HepG2 (cell line): ENCODE results near the gene CD19. TPM values are rescaled to one million over a fixed set of nuclear protein-coding genes. Genes with fewer than 3 reads are reported as not detected.

Experiments
- CENPX ChIP-seq: sonication (generic); formaldehyde crosslinking; IDR thresholded peaks from 2 replicates; pipeline ENCODE4 v1.9.0; 2021; ENCODE audit warnings: mild to moderate bottlenecking, missing genetic modification reagents, moderate library complexity
- JDP2 ChIP-seq: sonication (generic); formaldehyde crosslinking; IDR thresholded peaks from 2 replicates; pipeline ENCODE4 v1.8.1; 2022; ENCODE audit warnings: missing genetic modification reagents, borderline replicate concordance
- KAT8 ChIP-seq: IDR thresholded peaks from 2 replicates; pipeline ENCODE4 v1.6.1; 2016; ENCODE audit warnings: missing genetic modification reagents, missing compliant biosample characterization
- RFX5 ChIP-seq: IDR thresholded peaks from 2 replicates; pipeline ENCODE4 v1.6.1; 2011; ENCODE audit warnings: low read depth, low read length, improper control_type of control experiment
- SAP130 ChIP-seq: IDR thresholded peaks from 2 replicates; pipeline ENCODE4 v1.6.1; 2016; ENCODE audit warnings: low read depth
- SRSF1 ChIP-seq: fragments of 200-400 bp; formaldehyde crosslinking; optimal IDR thresholded peaks from 2 replicates; pipeline ENCODE3; 2017; ENCODE audit warnings: mild to moderate bottlenecking, low read depth, low read length, moderate library complexity
- SRSF9 ChIP-seq: fragments of 200-400 bp; formaldehyde crosslinking; IDR thresholded peaks from 2 replicates; pipeline ENCODE4 v1.6.1; 2018; ENCODE audit warnings: borderline replicate concordance, mild to moderate bottlenecking, low read depth, low read length; ENCODE audit not compliant: insufficient read depth, poor library complexity, severe bottlenecking
- ZNF251 ChIP-seq: sonication (generic); formaldehyde crosslinking; IDR thresholded peaks from 2 replicates; pipeline ENCODE4 v1.9.0; 2021; ENCODE audit warnings: mild to moderate bottlenecking, missing genetic modification reagents
- ZNF260 ChIP-seq: sonication (generic); formaldehyde crosslinking; IDR thresholded peaks from 2 replicates; pipeline ENCODE4 v1.4.0; 2020; ENCODE audit warnings: missing genetic modification reagents, low read depth, mild to moderate bottlenecking, borderline replicate concordance
- ZNF589 ChIP-seq: sonication (generic); formaldehyde crosslinking; conservative IDR thresholded peaks from 2 replicates; pipeline ENCODE4 v1.8.0; 2022; ENCODE audit warnings: mild to moderate bottlenecking, moderate library complexity, missing genetic modification reagents
- ZSCAN29 ChIP-seq: sonication (generic); formaldehyde crosslinking; conservative IDR thresholded peaks from 2 replicates; pipeline ENCODE4 v1.4.0; 2020; ENCODE audit warnings: mild to moderate bottlenecking, missing genetic modification reagents
- polyA plus RNA-seq, 8 experiments: library from polyadenylated mRNA; depleted of rRNA in 3 of 8; stranded (reverse) in 7 of 8; unstranded in 1 of 8; fragments of >200 nt; fragmentation: Illumina TruSeq in 4 of 8; extraction: Trizol in 4 of 8; gene quantifications; 2 replicates each; pipeline versions ENCODE4 v1.2.1 to v1.2.3, GENCODE V29; 2011 to 2016; ENCODE audit warnings: low read depth in 4 of 8, missing spikeins in 1 of 8, mixed read lengths in 1 of 8; ENCODE audit not compliant: insufficient read depth in 1 of 8
- total RNA-seq, 5 experiments: library from RNA; depleted of rRNA; stranded (reverse); fragments of >200 nt; fragmentation: Illumina TruSeq; extraction: Trizol; gene quantifications; 2 replicates each; pipeline ENCODE4 v1.2.3, GENCODE V29; 2016; ENCODE audit warnings: low read depth in 1 of 5
- TF ChIP-seq, protein P1 (sequence below): IDR thresholded peaks from 2 replicates; pipeline ENCODE4 v1.6.1; 2016
- TF ChIP-seq, protein P2 (sequence below): sonication (generic); formaldehyde crosslinking; IDR thresholded peaks from 2 replicates; pipeline ENCODE4 v1.8.0; 2022; ENCODE audit warnings: mild to moderate bottlenecking, missing genetic modification reagents
- TF ChIP-seq, protein P3 (sequence below): sonication (generic); formaldehyde crosslinking; IDR thresholded peaks from 2 replicates; pipeline ENCODE4 v1.4.0; 2020; ENCODE audit warnings: missing genetic modification reagents
- TF ChIP-seq, protein P4 (sequence below): IDR thresholded peaks from 2 replicates; pipeline ENCODE4 v1.6.1; 2016; ENCODE audit warnings: low read depth, missing genetic modification reagents, missing compliant biosample characterization
- TF ChIP-seq, protein P5 (sequence below): sonication (generic); formaldehyde crosslinking; conservative IDR thresholded peaks from 2 replicates; pipeline ENCODE4 v1.4.0; 2020; ENCODE audit warnings: missing genetic modification reagents
- TF ChIP-seq, protein P6 (sequence below): sonication (generic); formaldehyde crosslinking; IDR thresholded peaks from 2 replicates; pipeline ENCODE4 v1.4.0; 2020; ENCODE audit warnings: missing genetic modification reagents

The CD19 gene
- total and polyA plus RNA-seq, 2 of the 13 experiments (the other 11 are each of a cell fraction or from before 2014, with no cell fraction given) = 0.55 to 1.1 TPM

DNA sequence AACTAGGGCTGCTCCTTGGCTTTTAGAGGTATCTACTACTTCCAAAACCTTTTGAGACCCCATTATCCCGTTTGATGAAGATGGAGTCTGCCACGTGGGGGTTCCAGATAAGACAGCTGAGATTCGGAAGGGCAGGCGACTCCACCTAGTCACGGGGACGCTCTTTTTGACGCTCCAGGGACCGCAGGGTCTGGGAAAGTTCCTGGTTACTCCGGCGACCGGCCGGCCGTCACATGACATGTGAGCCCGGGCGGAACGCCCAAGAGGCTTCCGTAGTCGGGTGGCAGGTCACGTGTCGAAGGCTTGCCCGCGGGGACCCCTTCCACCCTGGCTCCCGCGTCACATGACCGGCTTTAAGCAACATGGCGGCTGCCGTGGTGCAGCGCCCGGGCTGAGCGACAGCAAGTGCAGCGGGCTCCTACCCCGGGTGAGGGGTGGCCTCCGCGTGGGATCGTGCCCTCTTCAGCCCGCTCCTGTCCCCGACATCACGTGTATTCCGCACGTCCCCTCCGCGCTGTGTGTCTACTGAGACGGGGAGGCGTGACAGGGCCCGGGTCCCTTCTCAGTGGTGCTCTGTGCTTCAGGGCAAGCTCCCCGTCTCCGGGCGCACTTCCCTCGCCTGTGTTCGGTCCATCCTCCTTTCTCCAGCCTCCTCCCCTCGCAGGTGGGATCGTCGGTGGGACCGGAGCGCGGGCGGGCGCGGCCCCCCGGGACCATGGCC, 42.8 kb downstream of the CD19 start, which contains the start of gene SPNS1 (continued):
- TF ChIP-seq JDP2 (no peak; the same call in 1 of the 2 replicates), ZSCAN29 (CRISPR knock-in tag) (peak; percentile 87; the same call in 1 of the 2 replicates), SRSF9 (no peak), SAP130 (CRISPR knock-in tag) (peak; percentile 100), KAT8 (CRISPR knock-in tag) (peak; percentile 100), CENPX (CRISPR knock-in tag) (no peak), SRSF1 (peak; percentile 48), ZNF251 (CRISPR knock-in tag) (peak; percentile 88; the same call in 1 of the 2 replicates), ZNF260 (CRISPR knock-in tag) (no peak; the same call in 1 of the 2 replicates), ZNF589 (CRISPR knock-in tag) (peak; percentile 90), RFX5 (no peak)
- TF ChIP-seq, protein P1, sequence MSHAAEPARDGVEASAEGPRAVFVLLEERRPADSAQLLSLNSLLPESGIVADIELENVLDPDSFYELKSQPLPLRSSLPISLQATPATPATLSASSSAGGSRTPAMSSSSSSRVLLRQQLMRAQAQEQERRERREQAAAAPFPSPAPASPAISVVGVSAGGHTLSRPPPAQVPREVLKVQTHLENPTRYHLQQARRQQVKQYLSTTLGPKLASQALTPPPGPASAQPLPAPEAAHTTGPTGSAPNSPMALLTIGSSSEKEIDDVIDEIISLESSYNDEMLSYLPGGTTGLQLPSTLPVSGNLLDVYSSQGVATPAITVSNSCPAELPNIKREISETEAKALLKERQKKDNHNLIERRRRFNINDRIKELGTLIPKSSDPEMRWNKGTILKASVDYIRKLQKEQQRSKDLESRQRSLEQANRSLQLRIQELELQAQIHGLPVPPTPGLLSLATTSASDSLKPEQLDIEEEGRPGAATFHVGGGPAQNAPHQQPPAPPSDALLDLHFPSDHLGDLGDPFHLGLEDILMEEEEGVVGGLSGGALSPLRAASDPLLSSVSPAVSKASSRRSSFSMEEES (CRISPR knock-in tag) = peak; percentile 100
- TF ChIP-seq, protein P2, sequence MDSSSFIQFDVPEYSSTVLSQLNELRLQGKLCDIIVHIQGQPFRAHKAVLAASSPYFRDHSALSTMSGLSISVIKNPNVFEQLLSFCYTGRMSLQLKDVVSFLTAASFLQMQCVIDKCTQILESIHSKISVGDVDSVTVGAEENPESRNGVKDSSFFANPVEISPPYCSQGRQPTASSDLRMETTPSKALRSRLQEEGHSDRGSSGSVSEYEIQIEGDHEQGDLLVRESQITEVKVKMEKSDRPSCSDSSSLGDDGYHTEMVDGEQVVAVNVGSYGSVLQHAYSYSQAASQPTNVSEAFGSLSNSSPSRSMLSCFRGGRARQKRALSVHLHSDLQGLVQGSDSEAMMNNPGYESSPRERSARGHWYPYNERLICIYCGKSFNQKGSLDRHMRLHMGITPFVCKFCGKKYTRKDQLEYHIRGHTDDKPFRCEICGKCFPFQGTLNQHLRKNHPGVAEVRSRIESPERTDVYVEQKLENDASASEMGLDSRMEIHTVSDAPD = no peak
- TF ChIP-seq, protein P3, sequence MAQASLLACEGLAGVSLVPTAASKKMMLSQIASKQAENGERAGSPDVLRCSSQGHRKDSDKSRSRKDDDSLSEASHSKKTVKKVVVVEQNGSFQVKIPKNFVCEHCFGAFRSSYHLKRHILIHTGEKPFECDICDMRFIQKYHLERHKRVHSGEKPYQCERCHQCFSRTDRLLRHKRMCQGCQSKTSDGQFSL (CRISPR knock-in tag) = peak; percentile 68
- TF ChIP-seq, protein P4, sequence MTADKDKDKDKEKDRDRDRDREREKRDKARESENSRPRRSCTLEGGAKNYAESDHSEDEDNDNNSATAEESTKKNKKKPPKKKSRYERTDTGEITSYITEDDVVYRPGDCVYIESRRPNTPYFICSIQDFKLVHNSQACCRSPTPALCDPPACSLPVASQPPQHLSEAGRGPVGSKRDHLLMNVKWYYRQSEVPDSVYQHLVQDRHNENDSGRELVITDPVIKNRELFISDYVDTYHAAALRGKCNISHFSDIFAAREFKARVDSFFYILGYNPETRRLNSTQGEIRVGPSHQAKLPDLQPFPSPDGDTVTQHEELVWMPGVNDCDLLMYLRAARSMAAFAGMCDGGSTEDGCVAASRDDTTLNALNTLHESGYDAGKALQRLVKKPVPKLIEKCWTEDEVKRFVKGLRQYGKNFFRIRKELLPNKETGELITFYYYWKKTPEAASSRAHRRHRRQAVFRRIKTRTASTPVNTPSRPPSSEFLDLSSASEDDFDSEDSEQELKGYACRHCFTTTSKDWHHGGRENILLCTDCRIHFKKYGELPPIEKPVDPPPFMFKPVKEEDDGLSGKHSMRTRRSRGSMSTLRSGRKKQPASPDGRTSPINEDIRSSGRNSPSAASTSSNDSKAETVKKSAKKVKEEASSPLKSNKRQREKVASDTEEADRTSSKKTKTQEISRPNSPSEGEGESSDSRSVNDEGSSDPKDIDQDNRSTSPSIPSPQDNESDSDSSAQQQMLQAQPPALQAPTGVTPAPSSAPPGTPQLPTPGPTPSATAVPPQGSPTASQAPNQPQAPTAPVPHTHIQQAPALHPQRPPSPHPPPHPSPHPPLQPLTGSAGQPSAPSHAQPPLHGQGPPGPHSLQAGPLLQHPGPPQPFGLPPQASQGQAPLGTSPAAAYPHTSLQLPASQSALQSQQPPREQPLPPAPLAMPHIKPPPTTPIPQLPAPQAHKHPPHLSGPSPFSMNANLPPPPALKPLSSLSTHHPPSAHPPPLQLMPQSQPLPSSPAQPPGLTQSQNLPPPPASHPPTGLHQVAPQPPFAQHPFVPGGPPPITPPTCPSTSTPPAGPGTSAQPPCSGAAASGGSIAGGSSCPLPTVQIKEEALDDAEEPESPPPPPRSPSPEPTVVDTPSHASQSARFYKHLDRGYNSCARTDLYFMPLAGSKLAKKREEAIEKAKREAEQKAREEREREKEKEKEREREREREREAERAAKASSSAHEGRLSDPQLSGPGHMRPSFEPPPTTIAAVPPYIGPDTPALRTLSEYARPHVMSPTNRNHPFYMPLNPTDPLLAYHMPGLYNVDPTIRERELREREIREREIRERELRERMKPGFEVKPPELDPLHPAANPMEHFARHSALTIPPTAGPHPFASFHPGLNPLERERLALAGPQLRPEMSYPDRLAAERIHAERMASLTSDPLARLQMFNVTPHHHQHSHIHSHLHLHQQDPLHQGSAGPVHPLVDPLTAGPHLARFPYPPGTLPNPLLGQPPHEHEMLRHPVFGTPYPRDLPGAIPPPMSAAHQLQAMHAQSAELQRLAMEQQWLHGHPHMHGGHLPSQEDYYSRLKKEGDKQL (CRISPR knock-in tag) = no peak
- TF ChIP-seq, protein P5, sequence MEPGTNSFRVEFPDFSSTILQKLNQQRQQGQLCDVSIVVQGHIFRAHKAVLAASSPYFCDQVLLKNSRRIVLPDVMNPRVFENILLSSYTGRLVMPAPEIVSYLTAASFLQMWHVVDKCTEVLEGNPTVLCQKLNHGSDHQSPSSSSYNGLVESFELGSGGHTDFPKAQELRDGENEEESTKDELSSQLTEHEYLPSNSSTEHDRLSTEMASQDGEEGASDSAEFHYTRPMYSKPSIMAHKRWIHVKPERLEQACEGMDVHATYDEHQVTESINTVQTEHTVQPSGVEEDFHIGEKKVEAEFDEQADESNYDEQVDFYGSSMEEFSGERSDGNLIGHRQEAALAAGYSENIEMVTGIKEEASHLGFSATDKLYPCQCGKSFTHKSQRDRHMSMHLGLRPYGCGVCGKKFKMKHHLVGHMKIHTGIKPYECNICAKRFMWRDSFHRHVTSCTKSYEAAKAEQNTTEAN (CRISPR knock-in tag) = peak; percentile 79; the same call in 1 of the 2 replicates
- TF ChIP-seq, protein P6, sequence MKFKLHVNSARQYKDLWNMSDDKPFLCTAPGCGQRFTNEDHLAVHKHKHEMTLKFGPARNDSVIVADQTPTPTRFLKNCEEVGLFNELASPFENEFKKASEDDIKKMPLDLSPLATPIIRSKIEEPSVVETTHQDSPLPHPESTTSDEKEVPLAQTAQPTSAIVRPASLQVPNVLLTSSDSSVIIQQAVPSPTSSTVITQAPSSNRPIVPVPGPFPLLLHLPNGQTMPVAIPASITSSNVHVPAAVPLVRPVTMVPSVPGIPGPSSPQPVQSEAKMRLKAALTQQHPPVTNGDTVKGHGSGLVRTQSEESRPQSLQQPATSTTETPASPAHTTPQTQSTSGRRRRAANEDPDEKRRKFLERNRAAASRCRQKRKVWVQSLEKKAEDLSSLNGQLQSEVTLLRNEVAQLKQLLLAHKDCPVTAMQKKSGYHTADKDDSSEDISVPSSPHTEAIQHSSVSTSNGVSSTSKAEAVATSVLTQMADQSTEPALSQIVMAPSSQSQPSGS = peak; percentile 73
